Measurements from ENCODE around the gene INTS11.

Gene INTS11

DNA sequence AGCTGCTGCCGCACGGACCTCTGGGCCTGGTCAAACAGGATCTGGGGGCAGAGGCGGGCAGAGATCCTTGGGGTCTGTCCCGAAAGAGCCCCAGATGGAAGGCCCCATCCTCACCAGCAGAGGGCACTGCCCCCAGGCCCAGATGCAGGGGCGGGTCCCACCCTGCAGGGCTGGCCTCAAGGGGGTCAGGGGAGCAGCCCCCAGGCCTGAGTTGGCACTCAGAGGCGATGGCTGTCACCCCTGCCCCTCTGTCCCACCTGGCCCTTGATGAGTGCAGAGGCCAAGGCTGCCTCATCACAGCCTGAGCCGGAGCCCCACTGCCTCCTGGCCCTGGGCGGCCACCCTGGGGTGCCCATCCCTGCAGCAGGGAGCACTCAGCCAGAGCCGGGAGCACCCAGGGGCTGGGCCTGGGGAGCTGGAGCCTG, 22.4 kb downstream of the INTS11 start:
- TF ChIP-seq EZH2 (IDR thresholded peaks at IDR 0.05) = no peak
- no peak for TF ChIP-seq POLR2AphosphoS5 (IDR thresholded peaks at IDR 0.05; ENCODE audit: borderline replicate concordance, low read depth, low read length)
- no peak for TF ChIP-seq FOXP2 (optimal IDR thresholded peaks at IDR 0.05; ENCODE audit: control extremely low read depth, extremely low read length, insufficient read depth)
- Histone ChIP-seq H3K9me3 (ENCODE audit: low read depth, low read length) (no peaks in the 10 kb centered on the region), H3K4me3 (no peak overlapping the region), H3K9ac (ENCODE audit: insufficient read length) (no peak overlapping the region), H3K36me3 (ENCODE audit: insufficient read depth, low read length) (no peaks in the 10 kb centered on the region), H3K27ac (no peak overlapping the region)
- no peak for DNase-seq (ENCODE audit: low read depth, low spot score)

DNA sequence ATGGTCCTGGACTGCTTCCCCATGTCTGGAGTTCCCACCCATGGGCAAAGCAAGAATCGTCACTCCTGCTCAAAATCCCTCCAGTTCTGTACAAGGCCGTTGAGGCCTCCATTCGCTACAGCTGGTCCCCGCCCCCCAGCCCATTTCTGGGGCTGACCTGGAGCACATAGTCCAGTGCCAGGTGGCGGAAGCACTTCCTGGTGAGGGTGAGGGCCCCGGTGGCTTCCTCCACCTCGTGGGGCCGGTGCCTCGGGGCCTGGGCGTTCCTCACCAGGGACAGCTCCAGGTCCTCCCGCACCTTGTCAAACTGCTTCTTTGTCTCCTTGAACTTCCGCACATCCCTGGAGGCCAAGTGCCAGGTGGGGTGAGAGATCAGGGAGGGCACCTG, 24.1 kb downstream of the INTS11 start:
- Histone ChIP-seq H3K36me3 (ENCODE audit: insufficient read depth, low read length) (no peaks in the 10 kb centered on the region), H3K27ac (no peak overlapping the region), H3K4me3 (no peak overlapping the region), H3K9ac (ENCODE audit: insufficient read length) (no peak overlapping the region), H3K9me3 (ENCODE audit: low read depth, low read length) (no peaks in the 10 kb centered on the region)
- TF ChIP-seq POLR2AphosphoS5 (IDR thresholded peaks at IDR 0.05; ENCODE audit: borderline replicate concordance, low read depth, low read length) (no peak), FOXP2 (optimal IDR thresholded peaks at IDR 0.05; ENCODE audit: control extremely low read depth, extremely low read length, insufficient read depth) (no peak), EZH2 (IDR thresholded peaks at IDR 0.05) (no peak)
- DNase-seq (ENCODE audit: low read depth, low spot score) = no peak

GRCh38 chr1:1299686-1300351, 24.6 kb downstream of the INTS11 start:
- no peaks in the 10 kb centered on the region for H3K36me3 ChIP-seq (ENCODE audit: insufficient read depth, low read length)
- no peak overlapping the region for H3K27ac ChIP-seq

GRCh38 chr1:1298861-1299685, 25.4 kb downstream of the INTS11 start:
- no peak overlapping the region for H3K27ac ChIP-seq
- H3K9me3 ChIP-seq (ENCODE audit: low read depth, low read length) = no peaks in the 10 kb centered on the region
- DNase-seq (ENCODE audit: low read depth, low spot score) = no peak
- H3K36me3 ChIP-seq (ENCODE audit: insufficient read depth, low read length) = no peaks in the 10 kb centered on the region
- TF ChIP-seq EZH2 (IDR thresholded peaks at IDR 0.05) = no peak
- peak; percentile 10; the same call in 1 of the 2 replicates for TF ChIP-seq POLR2AphosphoS5 (IDR thresholded peaks at IDR 0.05; ENCODE audit: borderline replicate concordance, low read depth, low read length)
- no peak overlapping the region for H3K4me3 ChIP-seq
- no peak overlapping the region for H3K9ac ChIP-seq (ENCODE audit: insufficient read length)

More at GRCh38 chr1:1299686-1300351, 24.6 kb downstream of the INTS11 start:
- no peak for DNase-seq (ENCODE audit: low read depth, low spot score)
- TF ChIP-seq FOXP2 (optimal IDR thresholded peaks at IDR 0.05; ENCODE audit: control extremely low read depth, extremely low read length, insufficient read depth) (no peak), POLR2AphosphoS5 (IDR thresholded peaks at IDR 0.05; ENCODE audit: borderline replicate concordance, low read depth, low read length) (no peak), EZH2 (IDR thresholded peaks at IDR 0.05) (no peak)
- Histone ChIP-seq H3K9ac (ENCODE audit: insufficient read length) (no peak overlapping the region), H3K4me3 (no peak overlapping the region), H3K9me3 (ENCODE audit: low read depth, low read length) (no peaks in the 10 kb centered on the region)

GRCh38 chr1:1297802-1298424, 26.5 kb downstream of the INTS11 start:
- TF ChIP-seq FOXP2 (optimal IDR thresholded peaks at IDR 0.05; ENCODE audit: control extremely low read depth, extremely low read length, insufficient read depth) (no peak), EZH2 (IDR thresholded peaks at IDR 0.05) (no peak), POLR2AphosphoS5 (IDR thresholded peaks at IDR 0.05; ENCODE audit: borderline replicate concordance, low read depth, low read length) (no peak)
- H3K4me3 ChIP-seq = no peak overlapping the region
- H3K9me3 ChIP-seq (ENCODE audit: low read depth, low read length) = no peaks in the 10 kb centered on the region
- H3K9ac ChIP-seq (ENCODE audit: insufficient read length) = no peak overlapping the region
- H3K36me3 ChIP-seq (ENCODE audit: insufficient read depth, low read length) = no peaks in the 10 kb centered on the region
- no peak for DNase-seq (ENCODE audit: low read depth, low spot score)
- H3K27ac ChIP-seq = no peak overlapping the region

- Histone ChIP-seq H3K36me3 (ENCODE audit: insufficient read depth, low read length) (no peaks in the 10 kb centered on the region), H3K9ac (ENCODE audit: insufficient read length) (no peak overlapping the region), H3K9me3 (ENCODE audit: low read depth, low read length) (no peaks in the 10 kb centered on the region), H3K4me3 (no peak overlapping the region), H3K27ac (no peak overlapping the region)
- TF ChIP-seq POLR2AphosphoS5 (IDR thresholded peaks at IDR 0.05; ENCODE audit: borderline replicate concordance, low read depth, low read length) = no peak
- TF ChIP-seq FOXP2 (optimal IDR thresholded peaks at IDR 0.05; ENCODE audit: control extremely low read depth, extremely low read length, insufficient read depth) = no peak
- no peak for TF ChIP-seq EZH2 (IDR thresholded peaks at IDR 0.05)
- no peak for DNase-seq (ENCODE audit: low read depth, low spot score)
These were observed 28.1 kb downstream of the INTS11 start for GRCh38 chr1:1296070-1297061.

- H3K9ac ChIP-seq (ENCODE audit: insufficient read length) = no peak overlapping the region
These were observed 29.1 kb downstream of the INTS11 start for GRCh38 chr1:1295154-1295923.

More at GRCh38 chr1:1295154-1295923, 29.1 kb downstream of the INTS11 start:
- Histone ChIP-seq H3K27ac (no peak overlapping the region), H3K4me3 (no peak overlapping the region), H3K36me3 (ENCODE audit: insufficient read depth, low read length) (no peaks in the 10 kb centered on the region), H3K9me3 (ENCODE audit: low read depth, low read length) (no peaks in the 10 kb centered on the region)
- TF ChIP-seq POLR2AphosphoS5 (IDR thresholded peaks at IDR 0.05; ENCODE audit: borderline replicate concordance, low read depth, low read length) = no peak; the same call in 1 of the 2 replicates
- TF ChIP-seq FOXP2 (optimal IDR thresholded peaks at IDR 0.05; ENCODE audit: control extremely low read depth, extremely low read length, insufficient read depth) = no peak
- TF ChIP-seq EZH2 (IDR thresholded peaks at IDR 0.05) = no peak
- DNase-seq (ENCODE audit: low read depth, low spot score) = no peak

All from SK-N-MC (cell line).